ENCODE results near the gene PDE3B.

- TF ChIP-seq POLR2A (IDR thresholded peaks at IDR 0.05), result no peak
- TF ChIP-seq, protein P1, sequence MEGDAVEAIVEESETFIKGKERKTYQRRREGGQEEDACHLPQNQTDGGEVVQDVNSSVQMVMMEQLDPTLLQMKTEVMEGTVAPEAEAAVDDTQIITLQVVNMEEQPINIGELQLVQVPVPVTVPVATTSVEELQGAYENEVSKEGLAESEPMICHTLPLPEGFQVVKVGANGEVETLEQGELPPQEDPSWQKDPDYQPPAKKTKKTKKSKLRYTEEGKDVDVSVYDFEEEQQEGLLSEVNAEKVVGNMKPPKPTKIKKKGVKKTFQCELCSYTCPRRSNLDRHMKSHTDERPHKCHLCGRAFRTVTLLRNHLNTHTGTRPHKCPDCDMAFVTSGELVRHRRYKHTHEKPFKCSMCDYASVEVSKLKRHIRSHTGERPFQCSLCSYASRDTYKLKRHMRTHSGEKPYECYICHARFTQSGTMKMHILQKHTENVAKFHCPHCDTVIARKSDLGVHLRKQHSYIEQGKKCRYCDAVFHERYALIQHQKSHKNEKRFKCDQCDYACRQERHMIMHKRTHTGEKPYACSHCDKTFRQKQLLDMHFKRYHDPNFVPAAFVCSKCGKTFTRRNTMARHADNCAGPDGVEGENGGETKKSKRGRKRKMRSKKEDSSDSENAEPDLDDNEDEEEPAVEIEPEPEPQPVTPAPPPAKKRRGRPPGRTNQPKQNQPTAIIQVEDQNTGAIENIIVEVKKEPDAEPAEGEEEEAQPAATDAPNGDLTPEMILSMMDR (IDR thresholded peaks at IDR 0.05), result no peak
Measured at GRCh38 chr11:14768526-14769188, 125.1 kb downstream of the PDE3B start.

Measured in testis (tissue), 2 donors.